ENCODE measurements around the gene HDDC3.

Gene HDDC3

GRCh38 chr15:90953947-90954711 is 21.8 kb upstream of the HDDC3 start:
- DNase-seq = no peak

- no peak for DNase-seq
These were observed 20.7 kb upstream of the HDDC3 start for GRCh38 chr15:90952901-90953677.

GRCh38 chr15:90950676-90951075 is 18.3 kb upstream of the HDDC3 start:
- DNase-seq = no peak

DNA sequence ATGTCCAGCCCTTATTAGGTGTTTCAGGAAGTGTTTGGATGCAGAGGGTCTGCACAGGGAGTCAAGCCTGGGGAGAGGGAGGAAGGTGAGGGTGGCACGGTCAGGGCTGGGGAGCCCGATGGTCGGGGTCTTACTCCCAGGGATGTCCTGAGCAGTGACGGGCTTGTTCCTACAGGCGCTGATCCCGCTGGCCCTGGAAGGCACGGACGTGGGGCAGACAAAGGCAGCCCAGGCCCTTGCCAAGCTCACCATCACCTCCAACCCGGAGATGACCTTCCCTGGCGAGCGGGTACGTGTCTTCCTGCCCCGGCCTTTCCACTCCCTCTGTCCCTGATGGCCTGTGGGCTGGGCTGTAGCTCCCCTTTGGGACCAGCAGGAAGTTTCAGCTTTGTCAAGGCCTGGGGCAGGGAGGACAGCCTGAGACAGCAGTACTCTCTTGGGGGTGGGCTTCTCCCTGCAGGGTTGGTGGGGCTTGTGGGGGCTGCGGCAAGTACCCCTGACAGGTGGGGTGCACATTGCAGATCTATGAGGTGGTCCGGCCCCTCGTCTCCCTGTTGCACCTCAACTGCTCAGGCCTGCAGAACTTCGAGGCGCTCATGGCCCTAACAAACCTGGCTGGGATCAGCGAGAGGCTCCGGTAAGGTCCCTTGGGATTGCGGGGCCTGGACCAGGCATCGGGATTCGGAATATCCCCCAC is 17.8 kb upstream of the HDDC3 start:
- no peak for DNase-seq

- DNase-seq = no peak
These were observed 16.2 kb upstream of the HDDC3 start for GRCh38 chr15:90948506-90948905.

DNA sequence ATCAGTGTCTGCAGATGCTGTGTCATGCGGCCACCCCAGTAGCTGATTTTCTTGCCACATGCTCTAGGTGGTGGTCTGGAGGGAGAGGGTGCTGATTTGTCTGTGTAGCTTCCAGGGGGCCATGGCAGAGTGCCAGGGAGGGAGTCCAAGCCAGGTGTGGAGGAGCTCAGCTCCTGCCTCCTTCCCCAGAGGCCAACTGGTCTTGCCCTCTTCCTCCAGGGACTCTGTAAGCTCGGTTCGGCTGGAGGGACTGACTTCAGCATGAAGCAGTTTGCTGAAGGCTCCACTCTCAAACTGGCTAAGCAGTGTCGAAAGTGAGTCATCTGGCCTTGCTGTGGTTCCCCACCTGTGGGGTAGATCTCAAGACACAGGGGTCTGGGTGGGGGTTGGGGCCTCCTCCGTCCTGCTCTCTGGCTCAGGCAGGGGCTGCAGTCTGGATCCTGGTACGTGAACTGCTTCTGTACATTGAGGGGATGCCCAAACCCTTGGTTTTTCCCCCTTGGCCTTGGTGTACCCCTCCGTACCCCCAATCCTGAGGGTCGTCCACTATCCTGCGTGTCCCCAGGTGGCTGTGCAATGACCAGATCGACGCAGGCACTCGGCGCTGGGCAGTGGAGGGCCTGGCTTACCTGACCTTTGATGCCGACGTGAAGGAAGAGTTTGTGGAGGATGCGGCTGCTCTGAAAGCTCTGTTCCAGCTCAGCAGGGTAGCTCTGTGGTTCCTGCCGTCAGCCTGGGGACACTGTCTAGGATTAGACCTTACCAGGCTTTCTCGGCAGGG is 15.4 kb upstream of the HDDC3 start:
- no peak for DNase-seq

DNA sequence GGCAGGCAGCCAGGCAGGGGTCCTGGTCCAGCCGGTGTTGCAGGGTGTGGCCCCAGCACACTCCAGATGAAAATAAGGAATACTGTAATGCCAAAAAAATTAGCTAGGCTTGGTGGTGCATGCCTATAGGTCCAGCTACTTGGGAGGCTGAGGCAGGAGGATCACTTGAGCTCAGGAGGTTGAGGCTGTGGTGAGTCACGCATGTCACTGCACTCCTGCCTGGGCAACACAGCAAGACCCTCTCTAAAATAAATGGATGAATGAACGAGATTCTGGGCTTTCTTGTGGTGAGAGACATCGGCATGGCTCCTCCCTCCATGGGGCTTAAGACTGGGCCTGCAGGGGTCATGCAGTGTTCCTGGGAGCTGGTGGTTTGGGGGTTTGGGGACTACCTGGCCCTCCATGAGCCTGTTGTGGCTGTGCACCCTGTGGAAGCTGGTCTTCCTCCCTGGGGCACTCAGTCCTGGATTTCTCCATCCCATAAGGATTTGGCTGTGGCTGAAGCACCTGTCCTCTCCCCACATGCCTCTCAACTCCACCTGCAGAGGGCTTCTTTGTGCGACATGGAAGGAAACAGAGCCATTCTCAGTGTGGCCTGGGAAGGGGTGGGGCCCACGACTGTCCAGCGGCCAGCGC is 14.7 kb upstream of the HDDC3 start:
- no peak for DNase-seq

DNA sequence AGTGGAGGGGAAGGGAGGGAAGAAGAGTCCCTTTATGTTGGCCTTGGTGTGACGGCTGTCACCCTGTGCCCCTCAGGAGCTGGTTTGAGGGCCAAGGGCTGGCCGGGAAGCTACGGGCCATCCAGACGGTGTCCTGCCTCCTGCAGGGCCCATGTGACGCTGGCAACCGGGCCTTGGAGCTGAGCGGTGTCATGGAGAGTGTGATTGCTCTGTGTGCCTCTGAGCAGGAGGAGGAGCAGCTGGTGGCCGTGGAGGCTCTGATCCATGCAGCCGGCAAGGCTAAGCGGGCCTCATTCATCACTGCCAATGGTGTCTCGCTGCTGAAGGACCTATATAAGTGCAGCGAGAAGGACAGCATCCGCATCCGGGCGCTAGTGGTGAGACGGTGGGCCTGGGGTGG is 14.2 kb upstream of the HDDC3 start:
- no peak for DNase-seq

DNA sequence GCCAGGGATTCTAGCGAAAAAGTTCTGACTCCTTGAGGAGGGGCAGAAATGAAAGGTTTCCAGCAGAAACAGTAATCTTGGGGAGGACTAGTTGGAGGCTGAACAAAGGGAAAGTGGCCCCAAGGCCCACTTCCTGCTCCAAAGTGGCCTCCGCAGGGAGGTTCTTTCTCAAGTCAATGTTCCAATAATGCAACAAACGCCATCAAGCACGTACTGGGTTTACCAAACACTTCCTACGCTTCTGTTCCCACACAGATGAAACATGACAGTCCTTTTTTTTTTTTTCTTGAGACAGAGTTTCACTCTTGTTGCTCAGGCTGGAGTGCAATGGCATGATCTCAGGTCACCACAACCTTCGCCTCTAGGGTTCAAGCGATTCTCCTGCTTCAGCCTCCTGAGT is 12.7 kb upstream of the HDDC3 start:
- peak in 2 of 3 donors; percentile 24 to 47 for DNase-seq

GRCh38 chr15:90942354-90943120 is 10.2 kb upstream of the HDDC3 start:
- no peak for DNase-seq

DNA sequence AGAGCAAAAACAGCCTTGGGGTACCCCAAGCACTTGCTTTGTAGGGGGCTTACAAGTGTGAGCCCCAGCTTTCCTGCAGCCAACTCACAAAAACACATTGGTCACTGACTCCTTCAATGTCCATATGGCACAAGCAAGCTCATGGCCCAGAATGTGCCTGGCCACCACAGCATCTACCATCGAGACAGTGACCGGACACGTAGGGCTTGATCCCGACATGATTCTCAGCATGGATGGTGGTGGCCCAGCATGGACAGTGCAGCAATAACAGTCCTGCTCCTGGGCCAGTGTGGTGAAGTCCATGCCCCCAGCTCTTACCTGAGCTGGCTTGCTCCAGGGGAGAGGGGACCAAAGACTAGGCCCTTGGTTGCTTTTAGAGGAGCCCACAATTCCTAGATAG is 8.7 kb upstream of the HDDC3 start:
- DNase-seq = no peak

- no peak for DNase-seq
These were observed 7.4 kb upstream of the HDDC3 start for GRCh38 chr15:90939756-90940155.

DNA sequence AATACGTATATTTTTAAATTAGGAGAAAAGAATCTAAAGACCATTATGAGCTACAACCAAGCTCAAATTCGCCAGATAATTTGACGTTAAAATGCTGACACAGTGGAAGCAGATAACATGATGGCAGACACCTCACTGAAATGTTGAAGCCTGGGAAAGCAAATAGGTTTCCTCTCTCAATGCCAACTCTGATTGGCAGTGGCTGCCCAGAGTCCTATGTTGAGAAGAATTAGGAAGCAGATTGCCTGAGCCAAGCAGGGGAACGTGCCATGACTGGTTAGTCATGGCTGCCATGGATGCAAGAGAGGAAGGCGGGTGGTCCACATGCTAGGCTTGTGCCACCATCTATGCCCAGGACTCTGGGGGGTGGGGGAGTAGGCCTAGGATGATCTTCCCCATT is 5.9 kb upstream of the HDDC3 start:
- no peak for DNase-seq

DNA sequence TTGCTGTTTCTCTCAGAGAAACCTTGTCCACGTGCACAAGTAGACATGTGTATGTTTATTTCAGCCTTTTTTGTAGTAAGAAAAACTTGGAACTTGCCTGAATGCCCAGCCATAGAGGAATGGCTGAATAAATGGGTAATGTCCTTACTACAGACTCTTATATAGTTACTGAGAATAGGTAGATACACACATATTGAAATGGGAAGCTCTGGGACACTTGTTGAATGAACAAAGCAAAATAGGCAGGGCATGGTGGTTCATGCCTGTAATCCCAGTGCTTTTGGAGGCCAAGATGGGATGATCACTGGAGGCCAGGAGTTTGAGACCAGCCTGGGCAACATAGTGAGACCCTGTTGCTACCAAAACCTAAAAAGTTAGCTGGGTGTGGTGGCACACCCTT is 4.5 kb upstream of the HDDC3 start:
- no peak for DNase-seq

DNA sequence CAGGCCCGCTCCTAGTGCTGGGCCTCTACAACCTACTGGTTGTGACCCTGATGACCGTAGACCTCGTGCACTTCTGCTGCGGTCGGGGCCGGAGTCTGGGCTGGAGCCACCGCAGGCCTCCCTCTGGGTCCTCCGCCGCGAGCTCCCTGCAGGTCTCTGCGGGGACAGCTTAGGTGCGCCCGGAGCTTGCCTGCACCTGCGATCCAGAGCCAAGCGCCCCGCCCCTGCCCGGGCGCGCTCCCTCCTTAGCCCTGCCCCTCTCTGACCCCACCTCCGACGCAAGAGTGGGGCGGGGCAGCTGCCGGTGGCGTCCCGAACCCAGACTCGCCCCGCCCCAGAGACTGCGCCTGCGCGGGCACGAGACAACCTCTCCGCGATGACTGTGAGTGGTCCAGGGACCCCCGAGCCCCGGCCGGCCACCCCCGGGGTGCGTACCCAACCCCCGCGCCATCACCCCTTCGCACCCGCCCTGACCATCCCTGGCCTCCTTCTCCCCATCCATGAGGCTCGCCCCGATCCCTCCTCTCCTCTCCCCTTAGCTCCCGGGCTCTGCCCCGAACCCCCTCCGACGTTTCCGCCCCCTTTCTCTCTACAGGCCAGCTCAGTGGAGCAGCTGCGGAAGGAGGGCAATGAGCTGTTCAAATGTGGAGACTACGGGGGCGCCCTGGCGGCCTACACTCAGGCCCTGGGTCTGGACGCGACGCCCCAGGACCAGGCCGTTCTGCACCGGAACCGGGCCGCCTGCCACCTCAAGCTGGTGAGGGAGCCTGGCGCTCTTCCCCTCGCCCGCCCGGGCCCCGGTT is 2.8 kb upstream of the HDDC3 start, which contains the start of gene UNC45A:
UNC45A (plus strand) TSS at position 337 of the 803 bp plus-strand sequence; CDS start at position 377, 40 bp downstream.
- DNase-seq = peak; percentile 88 to 96 (median 94)

GRCh38 chr15:90934256-90934948 is 2.1 kb upstream of the HDDC3 start:
- DNase-seq = peak; percentile 86 to 91 (median 86)

DNA sequence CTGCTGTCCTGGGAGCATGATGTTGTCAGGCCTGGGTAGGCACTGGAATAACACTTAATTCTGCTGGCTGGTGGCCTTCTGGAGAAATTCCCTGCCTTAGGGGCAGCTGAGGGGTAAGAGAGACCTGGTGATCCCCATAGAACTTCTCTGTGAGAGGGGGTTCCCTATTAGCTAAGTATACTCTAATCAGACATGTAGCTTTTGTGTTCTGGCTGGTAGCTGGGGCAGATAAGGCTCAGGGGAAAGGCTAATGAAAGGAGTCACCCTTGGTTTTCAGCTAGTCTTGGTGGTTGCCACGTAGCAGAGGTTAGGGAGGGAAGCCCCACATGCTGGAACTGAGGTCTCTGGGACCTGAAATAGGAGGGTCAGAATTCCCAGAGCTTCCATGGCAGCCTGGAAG is 952 bp upstream of the HDDC3 start:
- DNase-seq = no peak

DNA sequence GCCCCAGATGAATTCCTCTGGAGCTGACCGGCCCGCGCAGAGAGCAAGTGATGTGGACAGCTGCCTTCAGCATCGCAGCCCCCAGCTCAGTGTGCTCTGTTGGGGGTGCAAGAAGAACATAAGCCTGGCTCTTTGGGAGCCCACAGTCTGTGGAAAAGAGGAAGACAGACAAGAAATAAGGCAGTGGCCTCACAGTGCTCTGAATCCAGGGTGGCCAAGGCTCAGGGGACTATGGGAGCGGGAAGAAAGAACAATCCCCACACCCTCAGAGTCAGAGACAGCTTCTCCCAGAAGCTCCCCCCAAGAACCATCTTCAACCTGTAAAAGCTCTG is 277 bp upstream of the HDDC3 start:
- DNase-seq = no peak

- no peak for DNase-seq
These were observed 848 bp downstream of the HDDC3 start for GRCh38 chr15:90931575-90931827.

GRCh38 chr15:90930861-90931574 is 1.3 kb downstream of the HDDC3 start:
- DNase-seq = peak; percentile 28 to 75 (median 61)
